Liver (tissue), 9 donors: ENCODE measurements around the gene TNIP1. TPM values are rescaled to one million over a fixed set of nuclear protein-coding genes. Genes with fewer than 3 reads are reported as not detected.

Source experiments
- DNase-seq: peaks from one replicate; pipeline ENCODE4 v3.0.0-alpha.2; 2017; ENCODE audit warnings: low spot score
- H3K27ac ChIP-seq, 2 donors: one replicate each; pipeline ENCODE4 v1.7.0; 2013; ENCODE audit warnings: inconsistent platforms in 2 of 2, low read length in 2 of 2, control low read depth in 1 of 2, low read depth in 1 of 2, mild to moderate bottlenecking in 1 of 2
- H3K27me3 ChIP-seq, 4 donors: one replicate each; pipeline versions ENCODE4 v1.6.1 to v1.7.0; 2013; ENCODE audit warnings: low read length in 3 of 4, inconsistent platforms in 1 of 4, mild to moderate bottlenecking in 1 of 4, moderate library complexity in 1 of 4; ENCODE audit not compliant: control insufficient read depth in 4 of 4, insufficient read depth in 4 of 4
- H3K36me3 ChIP-seq, 4 donors: one replicate each; pipeline versions ENCODE4 v1.6.1 to v1.7.0; 2013; ENCODE audit warnings: low read length in 3 of 4, mild to moderate bottlenecking in 3 of 4, low read depth in 1 of 4, moderate library complexity in 1 of 4; ENCODE audit not compliant: control insufficient read depth in 4 of 4, insufficient read depth in 3 of 4
- H3K4me1 ChIP-seq, 4 donors: one replicate each; pipeline versions ENCODE4 v1.6.1 to v1.7.0; 2013; ENCODE audit warnings: low read length in 3 of 4, mild to moderate bottlenecking in 3 of 4, moderate library complexity in 1 of 4; ENCODE audit not compliant: control insufficient read depth in 4 of 4, insufficient read depth in 4 of 4
- H3K4me3 ChIP-seq, 3 donors: one replicate each; pipeline versions ENCODE4 v1.6.1 to v1.7.0; 2013; ENCODE audit warnings: low read length in 3 of 3, control low read depth in 1 of 3, low read depth in 1 of 3, mild to moderate bottlenecking in 1 of 3
- H3K9ac ChIP-seq, 2 donors: one replicate each; pipeline ENCODE4 v1.7.0; 2013; ENCODE audit warnings: low read length in 2 of 2, mild to moderate bottlenecking in 2 of 2, moderate library complexity in 2 of 2, control low read depth in 1 of 2, low read depth in 1 of 2
- H3K9me3 ChIP-seq, 4 donors: one replicate each; pipeline versions ENCODE4 v1.6.1 to v1.7.0; 2013; ENCODE audit warnings: low read length in 3 of 4; ENCODE audit not compliant: control insufficient read depth in 4 of 4
- EGR1 ChIP-seq, 2 donors: IDR thresholded peaks; 2 replicates each; pipeline ENCODE4 v1.6.1; 2016 to 2018; ENCODE audit warnings: antibody characterized with exemption in 2 of 2, low read depth in 2 of 2
- FOXA1 ChIP-seq: IDR thresholded peaks from 2 replicates; pipeline ENCODE4 v1.6.1; 2016; ENCODE audit warnings: antibody characterized with exemption
- FOXA2 ChIP-seq: IDR thresholded peaks from 2 replicates; pipeline ENCODE4 v1.6.1; 2016; ENCODE audit warnings: antibody characterized with exemption
- GABPA ChIP-seq, 2 donors: IDR thresholded peaks in 1 of 2; conservative IDR thresholded peaks in 1 of 2; 2 replicates each; pipeline ENCODE4 v1.6.1; 2016; ENCODE audit warnings: antibody characterized with exemption in 2 of 2, mild to moderate bottlenecking in 1 of 2, moderate library complexity in 1 of 2
- HNF4A ChIP-seq, 2 donors: conservative IDR thresholded peaks; 2 replicates each; pipeline ENCODE4 v1.6.1; 2016; ENCODE audit warnings: antibody characterized with exemption in 2 of 2, mild to moderate bottlenecking in 2 of 2
- HNF4G ChIP-seq: IDR thresholded peaks from 2 replicates; pipeline ENCODE4 v1.6.1; 2016; ENCODE audit warnings: antibody characterized with exemption
- JUND ChIP-seq, 2 donors: IDR thresholded peaks; 2 replicates each; pipeline ENCODE4 v1.6.1; 2016; ENCODE audit warnings: antibody characterized with exemption in 2 of 2
- NR2F2 ChIP-seq: IDR thresholded peaks from 2 replicates; pipeline ENCODE4 v1.6.1; 2016; ENCODE audit warnings: antibody characterized with exemption
- RAD21 ChIP-seq, 2 donors: IDR thresholded peaks; 2 replicates each; pipeline ENCODE4 v1.6.1; 2016; ENCODE audit warnings: antibody characterized with exemption in 2 of 2, mild to moderate bottlenecking in 2 of 2
- RXRA ChIP-seq, 2 donors: IDR thresholded peaks; 2 replicates each; pipeline ENCODE4 v1.6.1; 2017 to 2018; ENCODE audit warnings: antibody characterized with exemption in 2 of 2, mild to moderate bottlenecking in 1 of 2
- SP1 ChIP-seq: IDR thresholded peaks from 2 replicates; pipeline ENCODE4 v1.6.1; 2018; ENCODE audit warnings: antibody characterized with exemption, mild to moderate bottlenecking
- YY1 ChIP-seq: IDR thresholded peaks from 2 replicates; pipeline ENCODE4 v1.6.1; 2016; ENCODE audit warnings: antibody characterized with exemption, mild to moderate bottlenecking
- WGBS: extraction: QIAGEN DNeasy Blood & Tissue Kit; methylation state at CpG from one replicate; pipeline ENCODE4 v1.1.7; 2013; 5-methylcytosine and 5-hydroxymethylcytosine counted together
- polyA plus RNA-seq, 2 donors: library from polyadenylated mRNA; stranded (reverse) in 1 of 2; unstranded in 1 of 2; fragments of 200-250 nt in 1 of 2; fragments of >200 nt in 1 of 2; fragmentation: Nextera tagmentation in 1 of 2; extraction: Ambion mirVana in 1 of 2; gene quantifications; one replicate each; pipeline versions ENCODE4 v1.2.1 to v1.2.3, GENCODE V29; 2013 to 2015
- total RNA-seq, 2 donors: library from RNA; depleted of rRNA; stranded (reverse); fragments of >200 nt; gene quantifications; one replicate each; pipeline ENCODE4 v1.2.3, GENCODE V29; 2014
- TF ChIP-seq, protein P1 (sequence below): IDR thresholded peaks from 2 replicates; pipeline ENCODE4 v1.6.1; 2016; ENCODE audit warnings: antibody characterized with exemption
- TF ChIP-seq, protein P2 (sequence below): IDR thresholded peaks from 2 replicates; pipeline ENCODE4 v1.6.1; 2016; ENCODE audit warnings: antibody characterized with exemption, mild to moderate bottlenecking
- TF ChIP-seq, protein P3 (sequence below): IDR thresholded peaks from 2 replicates; pipeline ENCODE4 v1.6.1; 2016; ENCODE audit warnings: antibody characterized with exemption
- TF ChIP-seq, protein P4 (sequence below): fragments of 150-350 bp; IDR thresholded peaks from 2 replicates; pipeline ENCODE4 v1.5.1; 2017; ENCODE audit warnings: improper control_type of control experiment, low read depth, low read length; ENCODE audit not compliant: missing input control
- TF ChIP-seq, protein P5 (sequence below): IDR thresholded peaks from 2 replicates; pipeline ENCODE4 v1.6.1; 2016; ENCODE audit warnings: antibody characterized with exemption
- donor health status: healthy.
- donor health status: healthy.
- donor health status: healthy.
- donor health status: healthy.
- donor health status: healthy.

The TNIP1 gene
- total and polyA plus RNA-seq, 4 donors: 33.2 to 101 (median 48.0) TPM

DNA sequence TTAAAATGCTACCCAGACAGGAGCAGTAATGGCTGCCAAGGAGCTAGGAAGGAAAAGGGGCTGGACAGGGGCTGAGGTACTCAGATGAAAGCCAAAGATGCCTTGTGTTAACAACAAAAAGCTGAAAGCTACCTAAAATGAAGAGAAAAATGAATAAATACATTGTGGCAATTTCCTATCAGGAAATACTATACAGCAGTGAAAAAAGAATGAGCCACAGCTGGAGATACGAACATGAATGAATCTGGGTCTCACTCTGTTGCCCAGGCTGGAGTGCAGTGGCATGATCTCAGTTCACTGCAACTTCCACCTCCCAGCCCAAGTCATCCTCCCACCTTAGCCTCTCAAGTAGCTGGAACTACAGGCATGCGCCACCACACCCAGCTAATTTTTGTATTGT is 6.3 kb downstream of the TNIP1 start:
- TF ChIP-seq, protein P1, sequence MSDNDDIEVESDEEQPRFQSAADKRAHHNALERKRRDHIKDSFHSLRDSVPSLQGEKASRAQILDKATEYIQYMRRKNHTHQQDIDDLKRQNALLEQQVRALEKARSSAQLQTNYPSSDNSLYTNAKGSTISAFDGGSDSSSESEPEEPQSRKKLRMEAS: no peak
- TF ChIP-seq RXRA (IDR thresholded peaks at IDR 0.05) (no peak), GABPA (IDR thresholded peaks at IDR 0.05 in 1 of 2, conservative IDR thresholded peaks at IDR 0.05 in 1 of 2) (no peak), FOXA2 (no peak)
- Histone ChIP-seq H3K4me1 (peaks cover 12 to 54% (median 36%) of the 10 kb centered on the region in 4 donors), H3K9me3 (no peaks in the 10 kb centered on the region), H3K27me3 (no peaks in the 10 kb centered on the region), H3K4me3 (no peak overlapping the region), H3K9ac (no peak overlapping the region), H3K36me3 (peaks cover 0 to 9% (median 2%) of the 10 kb centered on the region in 4 donors), H3K27ac (peak overlapping the region in 1 of 2 donors; percentile 4)
- no peak for DNase-seq
- 100% methylated on average over 2 of the region's 2 CpGs for WGBS

DNA sequence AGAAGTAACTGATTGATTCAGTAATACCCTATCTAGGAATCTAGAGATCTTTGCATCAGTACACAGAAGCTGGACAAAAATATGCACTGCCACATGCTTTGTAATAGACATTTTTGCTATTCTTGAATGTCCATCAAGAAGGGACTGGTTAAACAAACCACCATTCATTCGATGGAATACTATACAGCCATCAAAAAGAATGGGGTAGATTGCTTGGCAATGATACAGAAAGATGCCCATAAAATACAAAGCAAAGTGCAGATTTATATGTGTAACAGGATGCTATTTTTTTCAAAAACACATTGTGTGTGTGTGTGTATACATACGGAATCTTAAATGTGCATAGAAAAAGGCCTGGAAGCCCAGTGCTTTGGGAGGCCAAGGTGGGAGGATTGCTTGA is 7.6 kb downstream of the TNIP1 start:
- WGBS: 99% methylated on average over 2 of the region's 2 CpGs
- DNase-seq: no peak
- peaks cover 0 to 9% (median 2%) of the 10 kb centered on the region in 4 donors for H3K36me3 ChIP-seq
- H3K27me3 ChIP-seq: no peaks in the 10 kb centered on the region
- TF ChIP-seq FOXA2 (no peak), JUND (IDR thresholded peaks at IDR 0.05) (no peak), NR2F2 (no peak)
- TF ChIP-seq, protein P2, sequence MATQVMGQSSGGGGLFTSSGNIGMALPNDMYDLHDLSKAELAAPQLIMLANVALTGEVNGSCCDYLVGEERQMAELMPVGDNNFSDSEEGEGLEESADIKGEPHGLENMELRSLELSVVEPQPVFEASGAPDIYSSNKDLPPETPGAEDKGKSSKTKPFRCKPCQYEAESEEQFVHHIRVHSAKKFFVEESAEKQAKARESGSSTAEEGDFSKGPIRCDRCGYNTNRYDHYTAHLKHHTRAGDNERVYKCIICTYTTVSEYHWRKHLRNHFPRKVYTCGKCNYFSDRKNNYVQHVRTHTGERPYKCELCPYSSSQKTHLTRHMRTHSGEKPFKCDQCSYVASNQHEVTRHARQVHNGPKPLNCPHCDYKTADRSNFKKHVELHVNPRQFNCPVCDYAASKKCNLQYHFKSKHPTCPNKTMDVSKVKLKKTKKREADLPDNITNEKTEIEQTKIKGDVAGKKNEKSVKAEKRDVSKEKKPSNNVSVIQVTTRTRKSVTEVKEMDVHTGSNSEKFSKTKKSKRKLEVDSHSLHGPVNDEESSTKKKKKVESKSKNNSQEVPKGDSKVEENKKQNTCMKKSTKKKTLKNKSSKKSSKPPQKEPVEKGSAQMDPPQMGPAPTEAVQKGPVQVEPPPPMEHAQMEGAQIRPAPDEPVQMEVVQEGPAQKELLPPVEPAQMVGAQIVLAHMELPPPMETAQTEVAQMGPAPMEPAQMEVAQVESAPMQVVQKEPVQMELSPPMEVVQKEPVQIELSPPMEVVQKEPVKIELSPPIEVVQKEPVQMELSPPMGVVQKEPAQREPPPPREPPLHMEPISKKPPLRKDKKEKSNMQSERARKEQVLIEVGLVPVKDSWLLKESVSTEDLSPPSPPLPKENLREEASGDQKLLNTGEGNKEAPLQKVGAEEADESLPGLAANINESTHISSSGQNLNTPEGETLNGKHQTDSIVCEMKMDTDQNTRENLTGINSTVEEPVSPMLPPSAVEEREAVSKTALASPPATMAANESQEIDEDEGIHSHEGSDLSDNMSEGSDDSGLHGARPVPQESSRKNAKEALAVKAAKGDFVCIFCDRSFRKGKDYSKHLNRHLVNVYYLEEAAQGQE: no peak
- H3K9ac ChIP-seq: no peak overlapping the region
- no peak overlapping the region for H3K4me3 ChIP-seq
- H3K27ac ChIP-seq: no peak overlapping the region
- H3K9me3 ChIP-seq: no peaks in the 10 kb centered on the region
- peaks cover 16 to 52% (median 38%) of the 10 kb centered on the region in 4 donors for H3K4me1 ChIP-seq

DNA sequence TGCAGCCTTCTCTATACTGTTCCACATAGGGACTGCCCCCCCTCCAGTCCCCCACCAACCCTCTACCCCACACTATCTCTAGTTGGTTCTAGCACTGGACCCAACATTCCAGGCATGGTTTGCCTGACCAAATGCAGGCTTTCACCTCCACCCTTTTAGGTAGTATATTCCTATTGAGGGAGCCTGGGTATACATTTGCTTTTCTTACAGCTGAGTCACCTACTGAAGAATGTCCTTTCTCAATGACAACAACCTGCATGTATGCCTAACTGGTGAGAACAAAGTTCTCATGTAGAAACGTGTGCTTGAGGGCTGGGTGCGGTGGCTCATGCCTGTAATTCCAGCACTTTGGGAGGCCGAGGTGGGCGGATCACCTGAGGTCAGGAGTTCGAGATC is 8.2 kb downstream of the TNIP1 start:
- 84% methylated on average over 5 of the region's 5 CpGs for WGBS
- no peak for TF ChIP-seq RXRA (IDR thresholded peaks at IDR 0.05)
- TF ChIP-seq RAD21 (IDR thresholded peaks at IDR 0.05): no peak
- TF ChIP-seq, protein P3, sequence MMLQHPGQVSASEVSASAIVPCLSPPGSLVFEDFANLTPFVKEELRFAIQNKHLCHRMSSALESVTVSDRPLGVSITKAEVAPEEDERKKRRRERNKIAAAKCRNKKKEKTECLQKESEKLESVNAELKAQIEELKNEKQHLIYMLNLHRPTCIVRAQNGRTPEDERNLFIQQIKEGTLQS: no peak
- TF ChIP-seq HNF4A (conservative IDR thresholded peaks at IDR 0.05): no peak
- TF ChIP-seq FOXA2: no peak
- no peak for TF ChIP-seq HNF4G
- TF ChIP-seq FOXA1: no peak
- TF ChIP-seq, protein P4, sequence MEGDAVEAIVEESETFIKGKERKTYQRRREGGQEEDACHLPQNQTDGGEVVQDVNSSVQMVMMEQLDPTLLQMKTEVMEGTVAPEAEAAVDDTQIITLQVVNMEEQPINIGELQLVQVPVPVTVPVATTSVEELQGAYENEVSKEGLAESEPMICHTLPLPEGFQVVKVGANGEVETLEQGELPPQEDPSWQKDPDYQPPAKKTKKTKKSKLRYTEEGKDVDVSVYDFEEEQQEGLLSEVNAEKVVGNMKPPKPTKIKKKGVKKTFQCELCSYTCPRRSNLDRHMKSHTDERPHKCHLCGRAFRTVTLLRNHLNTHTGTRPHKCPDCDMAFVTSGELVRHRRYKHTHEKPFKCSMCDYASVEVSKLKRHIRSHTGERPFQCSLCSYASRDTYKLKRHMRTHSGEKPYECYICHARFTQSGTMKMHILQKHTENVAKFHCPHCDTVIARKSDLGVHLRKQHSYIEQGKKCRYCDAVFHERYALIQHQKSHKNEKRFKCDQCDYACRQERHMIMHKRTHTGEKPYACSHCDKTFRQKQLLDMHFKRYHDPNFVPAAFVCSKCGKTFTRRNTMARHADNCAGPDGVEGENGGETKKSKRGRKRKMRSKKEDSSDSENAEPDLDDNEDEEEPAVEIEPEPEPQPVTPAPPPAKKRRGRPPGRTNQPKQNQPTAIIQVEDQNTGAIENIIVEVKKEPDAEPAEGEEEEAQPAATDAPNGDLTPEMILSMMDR: no peak
- TF ChIP-seq NR2F2: no peak
- TF ChIP-seq, protein P1: no peak
- TF ChIP-seq, protein P5, sequence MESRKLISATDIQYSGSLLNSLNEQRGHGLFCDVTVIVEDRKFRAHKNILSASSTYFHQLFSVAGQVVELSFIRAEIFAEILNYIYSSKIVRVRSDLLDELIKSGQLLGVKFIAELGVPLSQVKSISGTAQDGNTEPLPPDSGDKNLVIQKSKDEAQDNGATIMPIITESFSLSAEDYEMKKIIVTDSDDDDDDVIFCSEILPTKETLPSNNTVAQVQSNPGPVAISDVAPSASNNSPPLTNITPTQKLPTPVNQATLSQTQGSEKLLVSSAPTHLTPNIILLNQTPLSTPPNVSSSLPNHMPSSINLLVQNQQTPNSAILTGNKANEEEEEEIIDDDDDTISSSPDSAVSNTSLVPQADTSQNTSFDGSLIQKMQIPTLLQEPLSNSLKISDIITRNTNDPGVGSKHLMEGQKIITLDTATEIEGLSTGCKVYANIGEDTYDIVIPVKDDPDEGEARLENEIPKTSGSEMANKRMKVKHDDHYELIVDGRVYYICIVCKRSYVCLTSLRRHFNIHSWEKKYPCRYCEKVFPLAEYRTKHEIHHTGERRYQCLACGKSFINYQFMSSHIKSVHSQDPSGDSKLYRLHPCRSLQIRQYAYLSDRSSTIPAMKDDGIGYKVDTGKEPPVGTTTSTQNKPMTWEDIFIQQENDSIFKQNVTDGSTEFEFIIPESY: no peak
- TF ChIP-seq JUND (IDR thresholded peaks at IDR 0.05): no peak
- TF ChIP-seq SP1: no peak
- TF ChIP-seq YY1: no peak
- no peak for TF ChIP-seq EGR1 (IDR thresholded peaks at IDR 0.05; ENCODE audit: low read depth in 2 of 2)

More for the DNA sequence above, 8.2 kb downstream of the TNIP1 start:
- Histone ChIP-seq H3K9ac (no peak overlapping the region), H3K27ac (no peak overlapping the region), H3K27me3 (no peaks in the 10 kb centered on the region), H3K4me1 (peaks cover 16 to 48% (median 34%) of the 10 kb centered on the region in 4 donors), H3K9me3 (no peaks in the 10 kb centered on the region), H3K36me3 (peaks cover 0 to 9% (median 2%) of the 10 kb centered on the region in 4 donors), H3K4me3 (no peak overlapping the region)
- no peak for DNase-seq
